B cell (primary cell): ENCODE measurements around the gene VILL. TPM values are rescaled to one million over a fixed set of nuclear protein-coding genes. Genes with fewer than 3 reads are reported as not detected.
A peak's percentile ranks its signal among the peaks of the same experiment; 100 is the strongest.

Experiments used
- ATAC-seq: fragments of 200-7000 bp; cut with Tn5 transposase; one replicate; pipeline ENCODE4 v1.10.0; 2021; ENCODE audit warnings: low read depth, mild to moderate bottlenecking, moderate number of reproducible peaks, moderate library complexity
- CTCF ChIA-PET: fragments of 350-600 bp; sonication (Branson Sonifier 250); formaldehyde crosslinking; loops from one replicate; lab custom pipeline; 2021; ENCODE audit warnings: antibody characterized with exemption, inconsistent platforms; lab: Charles Lee
- POLR2A ChIA-PET: fragments of 350-600 bp; sonication (Branson Sonifier 250); formaldehyde crosslinking; loops from one replicate; lab custom pipeline; 2021; ENCODE audit warnings: antibody characterized with exemption; lab: Charles Lee
- DNase-seq: peaks from one replicate; pipeline ENCODE4 v3.0.0; 2013
- H2AFZ ChIP-seq: 2 replicates; pipeline ENCODE4 v1.6.1; 2012; ENCODE audit warnings: mild to moderate bottlenecking, low read depth, low read length; ENCODE audit not compliant: insufficient read depth, poor library complexity, severe bottlenecking
- H3K27ac ChIP-seq, 2 donors: 1 replicate in 1 of 2; 2 replicates in 1 of 2; pipeline ENCODE4 v1.5.1; 2012 to 2013; ENCODE audit warnings: low read length in 2 of 2, mild to moderate bottlenecking in 2 of 2, moderate library complexity in 1 of 2
- H3K27me3 ChIP-seq, 4 experiments: fragments of 200-600 bp in 1 of 4; sonication (generic) in 1 of 4; replicated peaks in 1 of 4; 1 replicate in 2 of 4; 2 replicates in 2 of 4; pipeline versions ENCODE4 v1.6.1 to v1.7.0; 2013 to 2016; ENCODE audit warnings: low read length in 3 of 4, mild to moderate bottlenecking in 2 of 4, mixed read lengths in 1 of 4, moderate library complexity in 1 of 4; ENCODE audit not compliant: insufficient read depth in 4 of 4, control insufficient read depth in 3 of 4; ENCODE audit errors: control extremely low read depth in 1 of 4
- H3K36me3 ChIP-seq, 2 experiments: replicated peaks in 1 of 2; 1 replicate in 1 of 2; 2 replicates in 1 of 2; pipeline versions ENCODE4 v1.6.1 to v1.7.1; 2013; ENCODE audit warnings: low read length in 1 of 2; ENCODE audit not compliant: insufficient read depth in 2 of 2, control insufficient read depth in 1 of 2; ENCODE audit errors: control extremely low read depth in 1 of 2, extremely low read depth in 1 of 2
- H3K4me1 ChIP-seq, 2 donors: fragments of 200-600 bp in 1 of 2; sonication (generic) in 1 of 2; 1 replicate in 1 of 2; 2 replicates in 1 of 2; pipeline versions ENCODE4 v1.5.1 to v1.6.1; 2013 to 2017; ENCODE audit warnings: low read length in 2 of 2; ENCODE audit not compliant: control insufficient read depth in 2 of 2, insufficient read depth in 2 of 2
- H3K4me2 ChIP-seq: replicated peaks from 2 replicates; pipeline ENCODE3; 2012; ENCODE audit warnings: mild to moderate bottlenecking, low read depth, low read length; ENCODE audit not compliant: poor library complexity, severe bottlenecking
- H3K4me3 ChIP-seq, 5 experiments: fragments of 200-600 bp in 1 of 5; sonication (generic) in 1 of 5; 1 replicate in 3 of 5; 2 replicates in 2 of 5; pipeline versions ENCODE4 v1.5.1 to v1.7.0; 2011 to 2016; ENCODE audit warnings: low read length in 4 of 5, mild to moderate bottlenecking in 4 of 5, low read depth in 2 of 5, control low read depth in 1 of 5, moderate library complexity in 1 of 5; ENCODE audit not compliant: insufficient read depth in 1 of 5; ENCODE audit errors: control extremely low read depth in 1 of 5, extremely low read depth in 1 of 5
- H3K79me2 ChIP-seq: fragments of 200-600 bp; sonication (generic); one replicate; pipeline ENCODE4 v1.6.0; 2016; ENCODE audit warnings: low read length; ENCODE audit not compliant: control insufficient read depth, insufficient read depth
- H3K9ac ChIP-seq: fragments of 200-600 bp; sonication (generic); 2 replicates; pipeline ENCODE4 v1.6.1; 2017; ENCODE audit warnings: mild to moderate bottlenecking, low read length, moderate library complexity
- H3K9me3 ChIP-seq, 3 donors: one replicate each; pipeline versions ENCODE4 v1.6.1 to v1.7.1; 2013; ENCODE audit warnings: low read length in 2 of 3; ENCODE audit not compliant: control insufficient read depth in 2 of 3, insufficient read depth in 1 of 3; ENCODE audit errors: control extremely low read depth in 1 of 3
- H4K20me1 ChIP-seq: 2 replicates; pipeline ENCODE4 v1.6.0; 2012; ENCODE audit warnings: mild to moderate bottlenecking, low read length; ENCODE audit not compliant: insufficient read depth, control insufficient read depth, poor library complexity, severe bottlenecking
- H3K27ac Mint-ChIP-seq: one replicate; pipeline ENCODE4 v1.8.0; 2021; ENCODE audit warnings: mixed read lengths
- H3K27me3 Mint-ChIP-seq: one replicate; pipeline ENCODE4 v1.8.0; 2021; ENCODE audit warnings: mixed read lengths
- H3K4me1 Mint-ChIP-seq: one replicate; pipeline ENCODE4 v1.8.0; 2021; ENCODE audit warnings: mixed read lengths
- H3K4me3 Mint-ChIP-seq: one replicate; pipeline ENCODE4 v1.8.0; 2021; ENCODE audit warnings: mixed read lengths
- H3K9me3 Mint-ChIP-seq: one replicate; pipeline ENCODE4 v1.8.0; 2022; ENCODE audit warnings: mixed read lengths; ENCODE audit not compliant: insufficient read depth
- EZH2 ChIP-seq: IDR thresholded peaks from 2 replicates; pipeline ENCODE4 v1.6.1; 2012; ENCODE audit warnings: borderline replicate concordance, low read depth, mild to moderate bottlenecking, moderate library complexity, low read length; ENCODE audit not compliant: insufficient read depth, poor library complexity, severe bottlenecking
- WGBS: methylation state at CpG from one replicate; pipeline ENCODE4 v1.1.5; 2013; ENCODE audit warnings: missing lambda C conversion rate; ENCODE audit not compliant: insufficient coverage; 5-methylcytosine and 5-hydroxymethylcytosine counted together
- intact Hi-C: fragments of 100-400 bp; cut with micrococcal nuclease; formaldehyde crosslinking; loops from one replicate; pipeline ENCODE4 v1.10.0; 2022
- polyA plus RNA-seq: library from polyadenylated mRNA; depleted of rRNA; stranded (reverse); fragments of >200 nt; gene quantifications from 2 replicates; pipeline ENCODE4 v1.2.3, GENCODE V29; 2012
- total RNA-seq, 2 donors: library from RNA; stranded (reverse); fragments of 120-200 nt in 1 of 2; gene quantifications; 1 replicate in 1 of 2; 2 replicates in 1 of 2; pipeline versions ENCODE4 v1.2.3 to v1.2.4, GENCODE V29; 2013 to 2022
- TF ChIP-seq, protein P1 (sequence below): fragments of 200-600 bp; IDR thresholded peaks from one replicate; pipeline ENCODE4 v1.8.0; 2022; ENCODE audit warnings: antibody characterized with exemption, mild to moderate bottlenecking

The VILL gene
- total and polyA plus RNA-seq, 2 donors (not counting 1 experiment from before 2014, with no cell fraction given), result 35.2 to 46.4 TPM

DNA sequence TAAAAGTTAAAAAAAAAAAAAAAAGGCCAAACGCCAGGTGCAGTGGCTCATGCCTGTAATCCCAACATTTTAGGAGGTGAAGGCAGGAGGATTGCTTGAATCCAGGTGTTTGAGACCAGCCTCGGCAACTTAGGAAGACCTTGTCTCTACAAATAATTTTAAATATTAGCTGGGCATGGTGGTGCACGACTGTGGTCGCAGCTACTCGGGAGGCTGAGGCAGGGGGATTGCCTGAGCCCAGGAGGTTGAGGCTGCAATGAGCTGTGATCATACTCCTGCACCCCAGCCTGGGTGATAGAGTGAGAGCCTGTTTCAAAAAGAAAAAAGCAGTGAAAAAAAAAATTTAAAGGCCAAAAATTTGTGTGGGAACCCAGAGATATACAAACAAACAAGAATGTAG is 45.7 kb downstream of the VILL start:
- H3K27me3 ChIP-seq, result peaks cover 0 to 23% (median 6%) of the 10 kb centered on the region in 4 experiments
- no peak for ATAC-seq
- no peak overlapping the region for H3K27ac ChIP-seq
- Mint-ChIP-seq H3K27ac (no peak overlapping the region), H3K4me3 (no peak overlapping the region), H3K9me3 (no peaks in the 10 kb centered on the region), H3K27me3 (peaks cover 25% of the 10 kb centered on the region), H3K4me1 (peaks cover 19% of the 10 kb centered on the region)
- WGBS, result no CpG with 5 or more reads among the region's 5 CpGs
- intact Hi-C loops, result no loop called here
- no peak overlapping the region for H3K4me2 ChIP-seq
- no peak for TF ChIP-seq EZH2
- TF ChIP-seq, protein P1, sequence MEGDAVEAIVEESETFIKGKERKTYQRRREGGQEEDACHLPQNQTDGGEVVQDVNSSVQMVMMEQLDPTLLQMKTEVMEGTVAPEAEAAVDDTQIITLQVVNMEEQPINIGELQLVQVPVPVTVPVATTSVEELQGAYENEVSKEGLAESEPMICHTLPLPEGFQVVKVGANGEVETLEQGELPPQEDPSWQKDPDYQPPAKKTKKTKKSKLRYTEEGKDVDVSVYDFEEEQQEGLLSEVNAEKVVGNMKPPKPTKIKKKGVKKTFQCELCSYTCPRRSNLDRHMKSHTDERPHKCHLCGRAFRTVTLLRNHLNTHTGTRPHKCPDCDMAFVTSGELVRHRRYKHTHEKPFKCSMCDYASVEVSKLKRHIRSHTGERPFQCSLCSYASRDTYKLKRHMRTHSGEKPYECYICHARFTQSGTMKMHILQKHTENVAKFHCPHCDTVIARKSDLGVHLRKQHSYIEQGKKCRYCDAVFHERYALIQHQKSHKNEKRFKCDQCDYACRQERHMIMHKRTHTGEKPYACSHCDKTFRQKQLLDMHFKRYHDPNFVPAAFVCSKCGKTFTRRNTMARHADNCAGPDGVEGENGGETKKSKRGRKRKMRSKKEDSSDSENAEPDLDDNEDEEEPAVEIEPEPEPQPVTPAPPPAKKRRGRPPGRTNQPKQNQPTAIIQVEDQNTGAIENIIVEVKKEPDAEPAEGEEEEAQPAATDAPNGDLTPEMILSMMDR, result no peak
- no peaks in the 10 kb centered on the region for H4K20me1 ChIP-seq
- no peak overlapping the region for H3K9ac ChIP-seq
- ChIA-PET CTCF (interaction anchor here (0.7 kb wide), 2 partner anchors 35 to 62 kb away, joined by 3 to 5 read pairs; no protein-coding TSS in a partner anchor), POLR2A (no interaction called here)
- no peaks in the 10 kb centered on the region for H3K79me2 ChIP-seq
- H3K36me3 ChIP-seq, result no peaks in the 10 kb centered on the region
- H3K9me3 ChIP-seq, result no peaks in the 10 kb centered on the region
- peaks cover 13 to 22% of the 10 kb centered on the region in 2 donors for H3K4me1 ChIP-seq
- H3K4me3 ChIP-seq, result no peak overlapping the region
- no peak overlapping the region for H2AFZ ChIP-seq
- no peak for DNase-seq

DNA sequence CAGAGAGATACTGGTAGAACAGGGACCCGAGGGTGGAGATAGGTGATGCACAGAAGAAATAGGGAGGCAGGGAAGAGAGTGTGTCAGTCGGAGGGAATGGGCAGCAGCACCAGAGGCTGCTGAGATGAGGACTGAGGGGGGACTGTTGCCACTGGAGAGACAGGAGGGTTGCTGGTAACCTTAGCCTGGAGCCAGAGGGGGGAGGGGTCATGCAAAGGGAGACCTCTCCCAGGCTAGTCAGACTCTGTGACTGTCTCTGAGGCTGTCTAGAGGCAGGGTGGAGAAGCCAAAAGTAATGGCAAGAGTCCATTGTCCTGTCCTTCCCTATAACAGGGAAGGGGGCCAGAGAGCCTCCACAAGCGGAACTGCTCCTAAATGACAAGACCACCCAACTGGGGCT is 46.3 kb downstream of the VILL start:
- ATAC-seq, result no peak
- H3K4me3 ChIP-seq, result no peak overlapping the region
- Mint-ChIP-seq H3K9me3 (no peaks in the 10 kb centered on the region), H3K27me3 (peaks cover 19% of the 10 kb centered on the region), H3K4me3 (peak overlapping the region; percentile 34), H3K27ac (no peak overlapping the region), H3K4me1 (peaks cover 19% of the 10 kb centered on the region)
- no peaks in the 10 kb centered on the region for H4K20me1 ChIP-seq
- H3K4me1 ChIP-seq, result peaks cover 12 to 22% of the 10 kb centered on the region in 2 donors
- H3K9ac ChIP-seq, result no peak overlapping the region
- no peak overlapping the region for H3K27ac ChIP-seq
- peaks cover 0 to 17% (median 6%) of the 10 kb centered on the region in 4 experiments for H3K27me3 ChIP-seq
- TF ChIP-seq, protein P1, result no peak
- TF ChIP-seq EZH2, result no peak
- intact Hi-C loops, result no loop called here
- ChIA-PET CTCF (interaction anchor here (0.7 kb wide), 1 partner anchor 36 kb away, joined by 5 read pairs; no protein-coding TSS in a partner anchor), POLR2A (no interaction called here)
- no peaks in the 10 kb centered on the region for H3K9me3 ChIP-seq
- DNase-seq, result no peak
- WGBS, result 81% methylated on average over 2 of the region's 3 CpGs
- no peaks in the 10 kb centered on the region for H3K36me3 ChIP-seq
- no peaks in the 10 kb centered on the region for H3K79me2 ChIP-seq
- no peak overlapping the region for H2AFZ ChIP-seq
- H3K4me2 ChIP-seq, result no peak overlapping the region
